Lower lobe of right lung (tissue), 2 donors: ENCODE measurements around the gene IMPDH2. TPM values are rescaled to one million over a fixed set of nuclear protein-coding genes. Genes with fewer than 3 reads are reported as not detected.

Experiments used
- ATAC-seq, 2 donors: fragments of 200-7000 bp; cut with Tn5 transposase; one replicate each; pipeline ENCODE4 v1.9.1; 2020 to 2022; ENCODE audit warnings: mild to moderate bottlenecking in 2 of 2, moderate library complexity in 2 of 2
- DNase-seq: peaks from one replicate; pipeline ENCODE4 v3.0.0-alpha.2; 2020
- H3K27ac ChIP-seq: fragments of 200-600 bp; one replicate; pipeline ENCODE4 v1.8.0; 2022
- H3K27me3 ChIP-seq: fragments of 200-600 bp; one replicate; pipeline ENCODE4 v1.8.0; 2022; ENCODE audit warnings: low read depth
- H3K36me3 ChIP-seq: fragments of 200-600 bp; one replicate; pipeline ENCODE4 v1.8.0; 2022; ENCODE audit warnings: mild to moderate bottlenecking
- H3K4me1 ChIP-seq: fragments of 200-600 bp; one replicate; pipeline ENCODE4 v1.8.0; 2022
- H3K4me3 ChIP-seq: fragments of 200-600 bp; one replicate; pipeline ENCODE4 v1.8.0; 2022; ENCODE audit warnings: mild to moderate bottlenecking
- H3K9me3 ChIP-seq: fragments of 200-600 bp; one replicate; pipeline ENCODE4 v1.8.0; 2022
- CTCF ChIP-seq: fragments of 200-600 bp; IDR thresholded peaks from one replicate; pipeline ENCODE4 v1.8.0; 2022; ENCODE audit warnings: antibody characterized with exemption, mild to moderate bottlenecking
- intact Hi-C: fragments of 100-400 bp; cut with DNase I; formaldehyde crosslinking; loops from one replicate; pipeline ENCODE4 v1.11.0; 2022
- total RNA-seq: library from RNA; stranded (reverse); fragmentation: NEBNext Ultra II Directional; extraction: Animal tissue kit (Norgen Biotek cat#: 25700); gene quantifications from one replicate; pipeline ENCODE4 v1.2.1, GENCODE V29; 2021
- donor health status: DM: no; HTN: yes; CAD: no; lungs with severe emphysema.

The IMPDH2 gene
- total RNA-seq, 1 donor from 2014 or later, result 112 TPM

GRCh38 chr3:48996640-48997039, 32.6 kb downstream of the IMPDH2 start:
- intact Hi-C loops, result no loop called here
- H3K9me3 ChIP-seq, result no peaks in the 10 kb centered on the region
- DNase-seq (no peak), ATAC-seq (no peak)
- no peak overlapping the region for H3K27ac ChIP-seq
- peaks cover 6% of the 10 kb centered on the region for H3K4me1 ChIP-seq
- no peak overlapping the region for H3K4me3 ChIP-seq
- no peaks in the 10 kb centered on the region for H3K27me3 ChIP-seq
- no peak for TF ChIP-seq CTCF
- H3K36me3 ChIP-seq, result peaks cover 22% of the 10 kb centered on the region

GRCh38 chr3:48993834-48994233, 35.4 kb downstream of the IMPDH2 start:
- TF ChIP-seq CTCF, result no peak
- Histone ChIP-seq H3K9me3 (no peaks in the 10 kb centered on the region), H3K27me3 (no peaks in the 10 kb centered on the region), H3K4me1 (peaks cover 24% of the 10 kb centered on the region), H3K4me3 (no peak overlapping the region), H3K36me3 (peaks cover 22% of the 10 kb centered on the region), H3K27ac (no peak overlapping the region)
- ATAC-seq (no peak), DNase-seq (no peak)
- intact Hi-C loops, result no loop called here

GRCh38 chr3:48991851-48992545, 37.2 kb downstream of the IMPDH2 start:
- TF ChIP-seq CTCF, result no peak
- intact Hi-C loops, result no loop called here
- Histone ChIP-seq H3K27ac (peak overlapping the region; percentile 88), H3K27me3 (no peaks in the 10 kb centered on the region), H3K9me3 (no peaks in the 10 kb centered on the region), H3K4me3 (peak overlapping the region; percentile 83), H3K36me3 (peaks cover 16% of the 10 kb centered on the region), H3K4me1 (peaks cover 29% of the 10 kb centered on the region)
- no peak for ATAC-seq
- no peak for DNase-seq

- Histone ChIP-seq H3K9me3 (no peaks in the 10 kb centered on the region), H3K4me1 (peaks cover 29% of the 10 kb centered on the region), H3K4me3 (peak overlapping the region; percentile 83), H3K36me3 (peaks cover 12% of the 10 kb centered on the region), H3K27me3 (no peaks in the 10 kb centered on the region), H3K27ac (peak overlapping the region; percentile 88)
- DNase-seq, result no peak
- peak; percentile 36 to 47 for ATAC-seq
- intact Hi-C loops, result no loop called here
- TF ChIP-seq CTCF, result no peak
Observed at GRCh38 chr3:48990636-48991469, 38.3 kb downstream of the IMPDH2 start.

- no peaks in the 10 kb centered on the region for H3K9me3 ChIP-seq
- H3K27me3 ChIP-seq, result no peaks in the 10 kb centered on the region
- H3K4me1 ChIP-seq, result peaks cover 29% of the 10 kb centered on the region
- DNase-seq (peak; percentile 86), ATAC-seq (peak; percentile 92 to 95)
- peak; percentile 47 for TF ChIP-seq CTCF
- H3K4me3 ChIP-seq, result peak within 1 kb of the TSS; percentile 83
- intact Hi-C loops, result no loop called here
- peak within 1 kb of the TSS; percentile 88 for H3K27ac ChIP-seq
- H3K36me3 ChIP-seq, result peaks cover 12% of the 10 kb centered on the region
Observed at GRCh38 chr3:48989796-48990635, 39.2 kb downstream of the IMPDH2 start, which contains the start of gene P4HTM. Gene P4HTM, plus strand, starts transcription at chr3:48990241. Its CDS starts 16 bp downstream, at chr3:48990257.
